ENCODE results near the gene ITSN1. TPM values are rescaled to one million over a fixed set of nuclear protein-coding genes. Genes with fewer than 3 reads are reported as not detected.
A peak's percentile ranks its signal among the peaks of the same experiment; 100 is the strongest.
"Not testable (repeated sequence)": the region's sequence is repeated elsewhere in the genome, so short reads cannot be mapped to it uniquely, and the experiment has no call there.

Gene ITSN1
- total RNA-seq, 4 donors from 2014 or later = 14.5 to 33.1 (median 26.9) TPM

DNA sequence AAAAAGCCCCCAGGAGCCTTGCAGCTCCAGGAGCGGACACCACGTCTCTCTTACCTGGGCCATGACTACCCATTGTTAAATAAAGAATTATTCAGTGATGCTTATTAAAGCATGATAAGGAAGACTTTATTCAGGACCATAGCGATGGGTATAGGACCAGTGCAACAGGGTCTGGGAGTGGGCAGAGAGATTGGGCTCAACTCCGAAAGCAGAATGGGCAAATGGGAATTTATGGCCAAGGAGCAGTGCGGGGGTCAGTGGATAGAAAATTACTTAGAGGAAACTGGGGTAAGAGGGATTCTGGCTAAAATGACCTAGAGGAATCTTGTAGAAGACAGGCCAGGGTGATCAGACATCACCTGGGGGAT lies 273.9 kb downstream of the ITSN1 start:
- H3K4me1 ChIP-seq = peaks cover 17 to 26% of the 10 kb centered on the region in 2 donors
- peak overlapping the region; percentile 88 to 93 (median 92) for H3K27ac ChIP-seq
- in situ Hi-C loops (cut with MboI; ENCODE audit: low sequenced_read_pairs in 4 of 4) = loop anchor here in 3 of 4 donors (25.0 kb wide), 2 partner anchors 696 to 721 kb away; partner anchors contain the start of gene RCAN1 (in 2 of the 3)
- peaks cover 0 to 22% of the 10 kb centered on the region in 2 donors for H3K36me3 ChIP-seq
- no peak for TF ChIP-seq POLR2A (IDR thresholded peaks at IDR 0.05)
- TF ChIP-seq, protein P1, sequence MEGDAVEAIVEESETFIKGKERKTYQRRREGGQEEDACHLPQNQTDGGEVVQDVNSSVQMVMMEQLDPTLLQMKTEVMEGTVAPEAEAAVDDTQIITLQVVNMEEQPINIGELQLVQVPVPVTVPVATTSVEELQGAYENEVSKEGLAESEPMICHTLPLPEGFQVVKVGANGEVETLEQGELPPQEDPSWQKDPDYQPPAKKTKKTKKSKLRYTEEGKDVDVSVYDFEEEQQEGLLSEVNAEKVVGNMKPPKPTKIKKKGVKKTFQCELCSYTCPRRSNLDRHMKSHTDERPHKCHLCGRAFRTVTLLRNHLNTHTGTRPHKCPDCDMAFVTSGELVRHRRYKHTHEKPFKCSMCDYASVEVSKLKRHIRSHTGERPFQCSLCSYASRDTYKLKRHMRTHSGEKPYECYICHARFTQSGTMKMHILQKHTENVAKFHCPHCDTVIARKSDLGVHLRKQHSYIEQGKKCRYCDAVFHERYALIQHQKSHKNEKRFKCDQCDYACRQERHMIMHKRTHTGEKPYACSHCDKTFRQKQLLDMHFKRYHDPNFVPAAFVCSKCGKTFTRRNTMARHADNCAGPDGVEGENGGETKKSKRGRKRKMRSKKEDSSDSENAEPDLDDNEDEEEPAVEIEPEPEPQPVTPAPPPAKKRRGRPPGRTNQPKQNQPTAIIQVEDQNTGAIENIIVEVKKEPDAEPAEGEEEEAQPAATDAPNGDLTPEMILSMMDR (IDR thresholded peaks at IDR 0.05 in 4 of 5, conservative IDR thresholded peaks at IDR 0.05 in 1 of 5) = no peak
- ATAC-seq (peak; percentile 5 to 13), DNase-seq (no peak)
- intact Hi-C loops (cut with DNase I; ENCODE audit: low total_unique reads) = loop anchor here (5.0 to 10.0 kb wide), 2 partner anchors 274 to 419 kb away; partner anchors contain the start of genes CRYZL1 and ITSN1
- no peaks in the 10 kb centered on the region for H3K9me3 ChIP-seq
- no peaks in the 10 kb centered on the region for H3K27me3 ChIP-seq
- peak overlapping the region; percentile 86 to 96 (median 90) for H3K4me3 ChIP-seq

DNA sequence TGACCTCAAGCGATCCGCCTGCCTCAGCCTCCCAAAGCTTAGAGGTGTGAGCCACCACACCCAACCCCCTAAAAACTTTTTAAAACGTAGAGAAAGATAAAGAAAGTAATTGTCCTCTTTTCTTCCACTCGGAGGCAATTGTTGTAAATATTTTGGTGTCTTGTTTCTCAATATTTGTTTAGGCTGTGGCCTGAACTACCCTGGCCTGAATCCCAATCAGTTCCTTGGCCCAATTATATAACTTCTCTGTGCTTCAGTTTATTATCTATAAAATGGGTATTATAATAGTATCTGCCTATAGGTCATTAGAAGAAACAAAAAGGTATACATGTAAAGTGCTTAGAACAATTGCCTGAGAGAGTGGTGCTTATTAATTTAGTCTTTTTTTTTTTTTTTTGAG lies 275.1 kb downstream of the ITSN1 start:
- Histone ChIP-seq H3K27me3 (no peaks in the 10 kb centered on the region), H3K4me1 (peaks cover 17 to 26% of the 10 kb centered on the region in 2 donors), H3K27ac (no peak overlapping the region), H3K4me3 (no peak overlapping the region), H3K9me3 (no peaks in the 10 kb centered on the region), H3K36me3 (peaks cover 0 to 10% of the 10 kb centered on the region in 2 donors)
- DNase-seq = no peak
- in situ Hi-C loops (cut with MboI; ENCODE audit: low sequenced_read_pairs in 4 of 4) = loop anchor here in 3 of 4 donors (25.0 kb wide), 2 partner anchors 695 to 720 kb away; partner anchors contain the start of gene RCAN1 (in 2 of the 3)
- intact Hi-C loops (cut with DNase I; ENCODE audit: low total_unique reads) = loop anchor here (5.0 to 10.0 kb wide), 2 partner anchors 275 to 417 kb away; partner anchors contain the start of genes CRYZL1 and ITSN1
- no peak for TF ChIP-seq POLR2A (IDR thresholded peaks at IDR 0.05)
- TF ChIP-seq, protein P1 (IDR thresholded peaks at IDR 0.05 in 4 of 5, conservative IDR thresholded peaks at IDR 0.05 in 1 of 5) = no peak
- ATAC-seq = no peak

DNA sequence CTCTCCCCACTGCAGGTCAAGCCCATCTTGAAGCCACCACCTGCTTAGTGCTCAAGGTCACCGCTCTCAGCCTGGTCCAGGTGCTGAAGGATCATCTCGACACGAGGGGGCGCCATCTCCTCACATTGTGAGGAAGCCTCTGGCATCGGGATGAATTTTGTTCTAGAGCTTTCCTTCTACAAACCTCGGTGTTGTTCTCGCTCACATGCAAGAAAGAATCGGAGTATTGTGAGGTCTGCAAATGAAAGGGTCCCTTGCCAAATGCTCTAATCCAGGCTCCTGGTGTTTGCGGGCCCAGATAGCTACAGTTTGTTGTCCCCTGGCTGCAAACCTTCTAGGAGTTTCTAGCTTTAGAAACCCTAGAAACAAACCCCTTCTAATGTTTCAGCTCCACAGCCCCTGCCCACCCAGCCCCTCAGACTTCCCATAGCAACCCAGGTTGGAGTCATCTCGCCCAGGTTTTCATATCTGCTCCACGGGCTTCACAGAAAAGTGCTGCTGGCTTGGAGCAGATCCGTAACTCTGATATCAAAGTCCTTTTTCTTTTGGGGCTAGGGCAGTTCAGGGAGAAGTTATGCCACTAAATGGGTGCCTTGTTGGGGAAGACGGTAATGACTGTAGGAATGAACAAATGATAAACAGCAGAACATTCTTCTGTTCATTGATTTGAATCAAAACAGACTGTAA lies 281.9 kb downstream of the ITSN1 start:
- Histone ChIP-seq H3K27ac (no peak overlapping the region), H3K4me1 (peaks cover 5 to 8% of the 10 kb centered on the region in 2 donors), H3K36me3 (no peaks in the 10 kb centered on the region), H3K9me3 (no peaks in the 10 kb centered on the region), H3K4me3 (peak overlapping the region in 1 of 4 donors; percentile 19), H3K27me3 (no peaks in the 10 kb centered on the region)
- ATAC-seq = peak; percentile 96 to 99
- in situ Hi-C loops (cut with MboI; ENCODE audit: low sequenced_read_pairs in 4 of 4) = loop anchor here in 3 of 4 donors (10.0 to 25.0 kb wide), 4 partner anchors 151 to 713 kb away; partner anchors contain the start of genes MRPS6 (in 2 of the 3), RCAN1 (in 2 of the 3) and SLC5A3 (in 2 of the 3)
- DNase-seq = peak; percentile 64 to 78
- TF ChIP-seq, protein P1 (IDR thresholded peaks at IDR 0.05 in 4 of 5, conservative IDR thresholded peaks at IDR 0.05 in 1 of 5) = peak; percentile 85 to 95 (median 91)
- no peak for TF ChIP-seq POLR2A (IDR thresholded peaks at IDR 0.05)
- intact Hi-C loops (cut with DNase I; ENCODE audit: low total_unique reads) = loop anchor here (2.0 to 5.0 kb wide), 3 partner anchors 203 to 425 kb away; no protein-coding TSS in a partner anchor

DNA sequence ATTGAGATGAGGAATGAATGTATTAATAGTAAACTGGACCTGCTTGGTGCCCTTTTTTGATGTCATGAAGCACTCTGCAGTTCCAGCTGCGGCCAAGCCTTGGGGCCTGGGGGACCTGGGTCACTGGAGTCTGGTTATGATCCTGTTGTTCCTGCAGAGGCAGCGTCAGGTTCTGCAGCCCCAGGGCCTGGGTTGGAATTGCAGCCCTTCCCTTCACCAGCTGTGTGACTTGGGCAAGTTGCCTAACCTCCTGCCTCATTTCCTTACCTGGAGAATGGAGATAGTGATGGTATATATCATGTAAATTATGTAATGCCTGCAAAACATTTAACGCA lies 282.4 kb downstream of the ITSN1 start:
- H3K27ac ChIP-seq = no peak overlapping the region
- in situ Hi-C loops (cut with MboI; ENCODE audit: low sequenced_read_pairs in 4 of 4) (loop anchor here in 3 of 4 donors (10.0 to 25.0 kb wide), 5 partner anchors 138 to 713 kb away; partner anchors contain the start of genes MRPS6 (in 3 of the 3), SLC5A3 (in 3 of the 3) and RCAN1 (in 2 of the 3)), intact Hi-C loops (cut with DNase I; ENCODE audit: low total_unique reads) (loop anchor here (2.0 to 5.0 kb wide), 3 partner anchors 203 to 424 kb away; no protein-coding TSS in a partner anchor)
- peaks cover 5 to 8% of the 10 kb centered on the region in 2 donors for H3K4me1 ChIP-seq
- H3K4me3 ChIP-seq = no peak overlapping the region
- ATAC-seq = no peak
- no peaks in the 10 kb centered on the region for H3K36me3 ChIP-seq
- DNase-seq = no peak
- no peaks in the 10 kb centered on the region for H3K9me3 ChIP-seq
- TF ChIP-seq, protein P1 (IDR thresholded peaks at IDR 0.05 in 4 of 5, conservative IDR thresholded peaks at IDR 0.05 in 1 of 5) = no peak
- no peak for TF ChIP-seq POLR2A (IDR thresholded peaks at IDR 0.05)
- no peaks in the 10 kb centered on the region for H3K27me3 ChIP-seq

DNA sequence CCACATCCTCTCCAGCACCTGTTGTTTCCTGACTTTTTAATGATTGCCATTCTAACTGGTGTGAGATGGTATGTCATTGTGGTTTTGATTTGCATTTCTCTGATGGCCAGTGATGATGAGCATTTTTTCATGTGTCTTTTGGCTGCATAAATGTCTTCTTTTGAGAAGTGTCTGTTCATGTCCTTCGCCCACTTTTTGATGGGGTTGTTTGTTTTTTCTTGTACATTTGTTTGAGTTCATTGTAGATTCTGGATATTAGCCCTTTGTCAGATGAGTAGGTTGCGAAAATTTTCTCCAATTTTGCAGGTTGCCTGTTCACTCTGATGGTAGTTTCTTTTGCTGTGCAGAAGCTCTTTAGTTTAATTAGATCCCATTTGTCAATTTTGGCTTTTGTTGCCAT lies 283.9 kb downstream of the ITSN1 start:
- ATAC-seq; H3K9me3 ChIP-seq; H3K4me3 ChIP-seq; H3K4me1 ChIP-seq; intact Hi-C loops (cut with DNase I; ENCODE audit: low total_unique reads); H3K27me3 ChIP-seq; DNase-seq; H3K27ac ChIP-seq; H3K36me3 ChIP-seq: not testable (repeated sequence)
- in situ Hi-C loops (cut with MboI; ENCODE audit: low sequenced_read_pairs in 4 of 4) = loop anchor here in 3 of 4 donors (10.0 to 25.0 kb wide), 3 partner anchors 136 to 279 kb away; partner anchors contain the start of genes MRPS6 (in 3 of the 3) and SLC5A3 (in 3 of the 3)

DNA sequence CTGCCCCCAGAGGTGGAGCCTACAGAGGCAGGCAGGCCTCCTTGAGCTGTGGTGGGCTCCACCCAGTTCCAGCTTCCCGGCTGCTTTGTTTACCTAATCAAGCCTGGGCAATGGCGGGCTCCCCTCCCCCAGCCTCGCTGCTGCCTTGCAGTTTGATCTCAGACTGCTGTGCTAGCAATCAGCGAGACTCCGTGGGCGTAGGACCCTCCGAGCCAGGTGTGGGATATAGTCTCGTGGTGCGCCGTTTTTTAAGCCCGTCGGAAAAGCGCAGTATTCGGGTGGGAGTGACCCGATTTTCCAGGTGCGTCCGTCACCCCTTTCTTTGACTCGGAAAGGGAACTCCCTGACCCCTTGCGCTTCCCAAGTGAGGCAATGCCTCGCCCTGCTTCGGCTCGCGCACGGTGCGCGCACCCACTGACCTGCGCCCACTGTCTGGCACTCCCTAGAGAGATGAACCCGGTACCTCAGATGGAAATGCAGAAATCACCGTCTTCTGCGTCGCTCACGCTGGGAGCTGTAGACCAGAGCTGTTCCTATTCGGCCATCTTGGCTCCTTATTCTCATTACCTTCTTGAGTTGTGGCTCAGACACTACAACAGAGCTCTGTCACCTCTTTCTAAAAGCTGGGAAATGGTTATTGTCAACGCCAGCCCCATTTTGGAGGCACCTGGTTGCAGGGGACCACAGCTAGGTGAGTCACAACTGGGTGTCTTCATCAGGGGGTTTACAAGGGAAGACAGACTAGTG lies 288.9 kb downstream of the ITSN1 start:
- intact Hi-C loops (cut with DNase I; ENCODE audit: low total_unique reads); H3K36me3 ChIP-seq; H3K4me1 ChIP-seq; DNase-seq; H3K27me3 ChIP-seq; H3K9me3 ChIP-seq: not testable (repeated sequence)
- peak in 1 of 2 donors; percentile 21 for ATAC-seq
- Histone ChIP-seq H3K27ac (peak overlapping the region; percentile 31 to 69 (median 40)), H3K4me3 (peak overlapping the region; percentile 29 to 46 (median 43))
- in situ Hi-C loops (cut with MboI; ENCODE audit: low sequenced_read_pairs in 4 of 4) = loop anchor here in 1 of 4 donors (25.0 kb wide), 1 partner anchor 131 kb away; the partner anchor contains the start of genes MRPS6 and SLC5A3

Measured in gastrocnemius medialis (tissue), 4 donors.